Measurements from ENCODE around the gene TRIP13. TPM values are rescaled to one million over a fixed set of nuclear protein-coding genes. Genes with fewer than 3 reads are reported as not detected.
"Not testable (repeated sequence)": the region's sequence is repeated elsewhere in the genome, so short reads cannot be mapped to it uniquely, and the experiment has no call there.

TRIP13 gene
- total RNA-seq, 1 donor from 2014 or later = 7.5 TPM

GRCh38 chr5:939368-939767 is 46.7 kb downstream of the TRIP13 start:
- no peak for DNase-seq

GRCh38 chr5:940741-941140 is 48.1 kb downstream of the TRIP13 start:
- not testable (repeated sequence) for DNase-seq

- no peak for DNase-seq
These were observed 50.7 kb downstream of the TRIP13 start for GRCh38 chr5:943201-943917.

GRCh38 chr5:943918-944620 is 51.4 kb downstream of the TRIP13 start:
- DNase-seq = no peak

GRCh38 chr5:944621-944927 is 51.9 kb downstream of the TRIP13 start:
- DNase-seq = no peak

GRCh38 chr5:944992-945685 is 52.5 kb downstream of the TRIP13 start:
- DNase-seq = no peak

GRCh38 chr5:945691-946551 is 53.2 kb downstream of the TRIP13 start:
- DNase-seq = no peak

GRCh38 chr5:946720-947625 is 54.3 kb downstream of the TRIP13 start:
- no peak for DNase-seq

GRCh38 chr5:947626-948471 is 55.2 kb downstream of the TRIP13 start:
- no peak for DNase-seq

GRCh38 chr5:948472-949274 is 56.0 kb downstream of the TRIP13 start:
- no peak for DNase-seq

GRCh38 chr5:949275-949543 is 56.5 kb downstream of the TRIP13 start:
- DNase-seq = no peak

GRCh38 chr5:949815-950560 is 57.3 kb downstream of the TRIP13 start:
- DNase-seq = no peak

GRCh38 chr5:951940-952596 is 59.4 kb downstream of the TRIP13 start:
- DNase-seq = no peak

GRCh38 chr5:952597-953271 is 60.0 kb downstream of the TRIP13 start:
- no peak for DNase-seq

GRCh38 chr5:953535-954449 is 61.1 kb downstream of the TRIP13 start:
- no peak for DNase-seq

- DNase-seq = no peak
These were observed 63.4 kb downstream of the TRIP13 start for GRCh38 chr5:955886-956761.

Measured in occipital lobe (tissue), 2 donors.